ENCODE data around the gene UQCRFS1.
"Not testable (repeated sequence)": the region's sequence is repeated elsewhere in the genome, so short reads cannot be mapped to it uniquely, and the experiment has no call there.

UQCRFS1 gene

DNA sequence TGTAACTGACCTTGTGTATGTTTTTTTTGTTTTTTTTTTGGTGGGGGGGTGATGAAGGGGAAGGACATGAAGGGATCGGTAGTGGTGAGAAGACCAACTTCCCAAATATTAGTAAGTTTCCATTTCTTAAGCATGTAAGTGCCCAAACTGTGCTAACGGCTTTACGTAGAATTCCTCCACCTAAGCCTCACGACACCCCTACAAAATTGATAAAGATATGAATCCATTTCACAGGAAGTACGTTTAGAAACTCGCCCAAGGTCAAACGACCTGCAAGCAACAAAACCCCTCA lies 649 bp downstream of the UQCRFS1 start:
- H3K9ac ChIP-seq (ENCODE audit: low read length) = peak overlapping the region; percentile 91
- peak overlapping the region; percentile 89 for H3K4me3 ChIP-seq (ENCODE audit: low read length)
- H3K27me3 ChIP-seq (ENCODE audit: control insufficient read depth, insufficient read depth, low read length) = no peaks in the 10 kb centered on the region
- no peaks in the 10 kb centered on the region for H3K9me3 ChIP-seq (ENCODE audit: control insufficient read depth, low read depth, low read length)
- H3K27ac ChIP-seq (ENCODE audit: low read length) = peak overlapping the region; percentile 15
- peaks cover 8% of the 10 kb centered on the region for H3K36me3 ChIP-seq (ENCODE audit: control insufficient read depth, low read depth, low read length)
- H3K4me1 ChIP-seq (ENCODE audit: control insufficient read depth, low read depth, low read length) = peaks cover 24% of the 10 kb centered on the region

DNA sequence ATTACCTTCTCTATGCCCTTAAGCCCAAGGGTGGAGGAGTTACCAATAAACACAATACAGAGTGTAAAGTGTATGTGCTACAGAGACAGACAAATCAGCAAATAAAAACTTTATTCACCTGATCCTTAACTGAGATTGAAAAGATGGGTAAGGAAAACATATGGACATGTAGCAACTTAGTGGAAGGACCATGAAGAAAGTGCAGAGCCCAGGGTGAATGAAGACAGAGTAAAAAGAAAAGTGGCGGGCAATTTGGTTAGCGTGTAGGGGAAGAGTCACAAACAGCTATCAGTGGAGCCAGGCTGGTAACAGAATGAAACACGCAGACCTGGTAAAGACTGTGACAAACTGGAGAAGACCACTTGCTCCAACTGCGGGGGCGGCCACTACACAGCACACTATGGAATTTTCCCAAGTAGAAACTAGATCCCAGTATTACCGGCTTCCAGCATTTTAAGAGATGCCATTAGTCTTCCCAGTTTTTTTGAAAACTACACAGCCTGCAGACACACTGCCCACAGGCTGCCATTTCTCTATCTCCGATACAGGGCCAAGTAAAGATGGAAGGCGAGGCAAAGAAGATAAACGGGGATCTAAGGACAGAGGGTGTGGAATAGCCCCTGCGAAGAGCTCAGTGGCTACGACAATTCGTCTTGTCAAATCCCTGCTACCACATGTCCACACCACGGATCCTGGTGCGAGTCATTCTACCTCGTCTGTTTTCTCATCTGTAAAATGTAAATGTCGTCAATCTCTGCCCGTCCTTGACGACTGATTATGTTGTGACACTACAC lies 1.2 kb downstream of the UQCRFS1 start:
- Histone ChIP-seq H3K9ac (ENCODE audit: low read length) (peak overlapping the region; percentile 91), H3K4me1 (ENCODE audit: control insufficient read depth, low read depth, low read length) (peaks cover 24% of the 10 kb centered on the region), H3K9me3 (ENCODE audit: control insufficient read depth, low read depth, low read length) (no peaks in the 10 kb centered on the region), H3K4me3 (ENCODE audit: low read length) (peak overlapping the region; percentile 89), H3K36me3 (ENCODE audit: control insufficient read depth, low read depth, low read length) (peaks cover 12% of the 10 kb centered on the region), H3K27ac (ENCODE audit: low read length) (no peak overlapping the region), H3K27me3 (ENCODE audit: control insufficient read depth, insufficient read depth, low read length) (no peaks in the 10 kb centered on the region)

DNA sequence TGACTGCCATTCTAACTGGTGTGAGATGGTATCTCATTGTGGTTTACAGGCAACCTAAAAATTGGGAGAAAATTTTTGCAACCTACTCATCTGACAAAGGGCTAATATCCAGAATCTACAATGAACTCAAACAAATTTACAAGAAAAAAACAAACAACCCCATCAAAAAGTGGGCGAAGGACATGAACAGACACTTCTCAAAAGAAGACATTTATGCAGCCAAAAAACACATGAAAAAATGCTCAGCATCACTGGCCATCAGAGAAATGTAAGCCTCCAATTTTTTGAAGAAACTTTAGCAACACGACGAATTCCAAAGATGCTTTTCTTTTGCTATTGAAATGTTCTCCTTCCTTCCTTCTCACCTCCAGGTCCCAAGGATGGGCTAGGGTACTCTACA lies 1.9 kb downstream of the UQCRFS1 start:
- not testable (repeated sequence) for H3K9ac ChIP-seq (ENCODE audit: low read length); H3K27me3 ChIP-seq (ENCODE audit: control insufficient read depth, insufficient read depth, low read length); H3K27ac ChIP-seq (ENCODE audit: low read length); H3K9me3 ChIP-seq (ENCODE audit: control insufficient read depth, low read depth, low read length)
- H3K4me1 ChIP-seq (ENCODE audit: control insufficient read depth, low read depth, low read length) = peaks cover 24% of the 10 kb centered on the region
- H3K4me3 ChIP-seq (ENCODE audit: low read length) = peak overlapping the region; percentile 89
- peaks cover 18% of the 10 kb centered on the region for H3K36me3 ChIP-seq (ENCODE audit: control insufficient read depth, low read depth, low read length)

DNA sequence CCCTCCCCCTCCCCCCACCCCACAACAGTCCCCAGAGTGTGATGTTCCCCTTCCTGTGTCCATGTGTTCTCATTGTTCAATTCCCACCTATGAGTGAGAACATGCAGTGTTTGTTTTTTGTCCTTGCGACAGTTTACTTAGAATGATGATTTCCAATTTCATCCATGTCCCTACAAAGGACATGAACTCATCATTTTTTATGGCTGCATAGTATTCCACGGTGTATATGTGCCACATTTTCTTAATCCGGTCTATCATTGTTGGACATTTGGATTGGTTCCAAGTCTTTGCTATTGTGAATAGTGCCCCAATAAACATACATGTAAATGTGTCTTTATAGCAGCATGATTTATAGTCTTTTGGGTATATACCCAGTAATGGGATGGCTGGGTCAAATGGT lies 2.4 kb downstream of the UQCRFS1 start:
- not testable (repeated sequence) for H3K27ac ChIP-seq (ENCODE audit: low read length); H3K4me3 ChIP-seq (ENCODE audit: low read length); H3K9ac ChIP-seq (ENCODE audit: low read length); H3K27me3 ChIP-seq (ENCODE audit: control insufficient read depth, insufficient read depth, low read length); H3K9me3 ChIP-seq (ENCODE audit: control insufficient read depth, low read depth, low read length)
- Histone ChIP-seq H3K4me1 (ENCODE audit: control insufficient read depth, low read depth, low read length) (peaks cover 24% of the 10 kb centered on the region), H3K36me3 (ENCODE audit: control insufficient read depth, low read depth, low read length) (peaks cover 21% of the 10 kb centered on the region)

DNA sequence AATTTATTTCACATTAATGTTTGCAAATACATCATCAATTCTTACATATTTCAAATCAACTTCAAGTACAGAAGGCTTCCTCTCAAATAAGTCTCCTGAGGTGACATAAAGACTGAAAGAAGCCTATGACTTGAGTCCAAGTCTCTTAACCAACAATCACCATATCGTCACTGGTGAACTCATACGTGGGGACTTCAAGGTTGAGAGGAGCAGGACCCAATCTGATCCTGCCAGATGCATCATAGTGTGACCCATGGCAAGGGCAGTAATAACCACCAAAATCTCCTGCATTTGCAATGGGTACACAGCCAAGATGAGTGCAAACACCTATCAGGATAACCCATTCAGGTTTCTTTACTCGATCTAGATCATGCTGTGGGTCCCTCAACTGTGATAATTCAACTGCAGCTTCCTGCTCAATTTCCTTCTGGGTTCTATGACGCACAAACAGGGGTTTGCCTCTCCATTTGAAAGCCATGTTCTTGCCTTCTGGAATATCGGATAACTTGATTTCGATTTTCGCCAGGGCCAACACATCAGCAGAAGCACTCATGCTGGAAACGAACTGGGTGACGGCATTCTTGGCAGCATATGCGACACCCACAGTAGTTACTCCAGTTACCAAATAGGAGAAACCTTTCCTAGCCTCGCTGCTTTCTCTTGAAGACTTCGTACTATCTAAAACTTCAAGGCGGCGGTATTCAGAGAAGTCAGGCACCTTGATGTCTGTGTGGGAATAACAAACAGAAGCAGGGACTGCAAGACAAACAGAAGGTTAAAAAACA lies 5.4 kb downstream of the UQCRFS1 start:
- H3K27ac ChIP-seq (ENCODE audit: low read length); H3K27me3 ChIP-seq (ENCODE audit: control insufficient read depth, insufficient read depth, low read length); H3K9ac ChIP-seq (ENCODE audit: low read length); H3K4me3 ChIP-seq (ENCODE audit: low read length); H3K9me3 ChIP-seq (ENCODE audit: control insufficient read depth, low read depth, low read length): not testable (repeated sequence)
- peaks cover 21% of the 10 kb centered on the region for H3K36me3 ChIP-seq (ENCODE audit: control insufficient read depth, low read depth, low read length)
- H3K4me1 ChIP-seq (ENCODE audit: control insufficient read depth, low read depth, low read length) = peaks cover 18% of the 10 kb centered on the region

DNA sequence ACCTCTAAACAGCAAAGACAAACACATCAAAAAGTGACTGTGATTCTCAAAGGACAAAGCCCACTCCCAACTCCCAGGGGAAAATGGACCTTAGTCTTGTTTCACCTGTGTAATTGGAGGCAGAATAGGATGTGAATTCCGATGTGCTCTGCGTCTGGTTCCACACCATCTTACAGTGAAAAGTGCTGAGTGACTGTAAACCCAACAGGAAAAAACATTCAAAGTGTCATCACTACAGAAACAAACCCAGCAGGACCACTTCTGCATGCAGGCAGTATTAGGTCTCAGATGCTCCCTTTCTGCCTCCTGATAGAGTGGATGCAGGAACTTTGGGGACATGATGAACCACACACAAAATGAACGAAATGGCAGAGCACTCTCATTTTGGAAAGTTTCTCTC lies 6.5 kb downstream of the UQCRFS1 start:
- Histone ChIP-seq H3K9me3 (ENCODE audit: control insufficient read depth, low read depth, low read length) (no peaks in the 10 kb centered on the region), H3K36me3 (ENCODE audit: control insufficient read depth, low read depth, low read length) (peaks cover 21% of the 10 kb centered on the region), H3K9ac (ENCODE audit: low read length) (no peak overlapping the region), H3K27ac (ENCODE audit: low read length) (no peak overlapping the region), H3K4me3 (ENCODE audit: low read length) (no peak overlapping the region), H3K4me1 (ENCODE audit: control insufficient read depth, low read depth, low read length) (peaks cover 14% of the 10 kb centered on the region), H3K27me3 (ENCODE audit: control insufficient read depth, insufficient read depth, low read length) (no peaks in the 10 kb centered on the region)

DNA sequence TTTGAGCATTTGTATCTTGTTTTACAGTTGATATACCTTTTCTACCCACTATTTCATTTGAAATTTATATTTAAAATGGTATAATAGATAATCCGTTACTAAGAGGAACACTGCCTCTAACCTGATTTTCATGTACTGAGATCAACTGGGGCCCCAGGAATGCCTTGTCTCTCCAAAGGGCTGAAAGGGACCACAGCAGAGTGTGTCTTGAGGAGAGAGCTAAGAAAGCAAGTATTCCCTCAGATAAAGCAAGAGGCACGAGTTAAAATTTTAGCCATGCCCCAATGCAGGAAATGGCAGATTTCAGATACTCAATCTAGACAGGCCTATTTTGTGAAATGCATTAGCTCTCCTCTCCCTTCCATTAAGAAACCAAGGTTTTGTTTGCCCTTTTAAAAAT lies 10.7 kb downstream of the UQCRFS1 start:
- Histone ChIP-seq H3K9me3 (ENCODE audit: control insufficient read depth, low read depth, low read length) (no peaks in the 10 kb centered on the region), H3K9ac (ENCODE audit: low read length) (no peak overlapping the region), H3K36me3 (ENCODE audit: control insufficient read depth, low read depth, low read length) (peaks cover 13% of the 10 kb centered on the region), H3K27ac (ENCODE audit: low read length) (no peak overlapping the region), H3K4me1 (ENCODE audit: control insufficient read depth, low read depth, low read length) (no peaks in the 10 kb centered on the region), H3K27me3 (ENCODE audit: control insufficient read depth, insufficient read depth, low read length) (no peaks in the 10 kb centered on the region), H3K4me3 (ENCODE audit: low read length) (no peak overlapping the region)

DNA sequence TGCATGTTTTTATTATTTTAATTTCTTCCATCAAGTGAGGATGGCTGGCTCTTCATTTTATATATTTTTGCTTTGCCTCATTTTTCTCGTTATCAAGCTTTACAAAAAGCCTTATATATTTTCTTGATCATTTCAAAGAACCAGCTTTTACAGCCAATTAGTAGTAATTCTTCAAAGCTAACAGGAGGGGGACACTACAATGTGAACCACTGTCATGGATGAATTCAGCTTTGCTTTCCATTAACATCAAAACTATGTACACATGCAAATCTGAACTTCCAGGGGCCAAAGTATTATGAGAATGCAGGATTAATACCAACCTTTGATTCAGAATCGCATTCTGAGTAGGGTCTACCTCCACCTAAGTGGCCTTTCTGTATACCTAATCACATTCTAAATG lies 11.1 kb downstream of the UQCRFS1 start:
- no peak overlapping the region for H3K27ac ChIP-seq (ENCODE audit: low read length)
- H3K9me3 ChIP-seq (ENCODE audit: control insufficient read depth, low read depth, low read length) = no peaks in the 10 kb centered on the region
- peaks cover 10% of the 10 kb centered on the region for H3K36me3 ChIP-seq (ENCODE audit: control insufficient read depth, low read depth, low read length)
- no peak overlapping the region for H3K9ac ChIP-seq (ENCODE audit: low read length)
- H3K4me1 ChIP-seq (ENCODE audit: control insufficient read depth, low read depth, low read length) = no peaks in the 10 kb centered on the region
- H3K4me3 ChIP-seq (ENCODE audit: low read length) = no peak overlapping the region
- H3K27me3 ChIP-seq (ENCODE audit: control insufficient read depth, insufficient read depth, low read length) = no peaks in the 10 kb centered on the region

DNA sequence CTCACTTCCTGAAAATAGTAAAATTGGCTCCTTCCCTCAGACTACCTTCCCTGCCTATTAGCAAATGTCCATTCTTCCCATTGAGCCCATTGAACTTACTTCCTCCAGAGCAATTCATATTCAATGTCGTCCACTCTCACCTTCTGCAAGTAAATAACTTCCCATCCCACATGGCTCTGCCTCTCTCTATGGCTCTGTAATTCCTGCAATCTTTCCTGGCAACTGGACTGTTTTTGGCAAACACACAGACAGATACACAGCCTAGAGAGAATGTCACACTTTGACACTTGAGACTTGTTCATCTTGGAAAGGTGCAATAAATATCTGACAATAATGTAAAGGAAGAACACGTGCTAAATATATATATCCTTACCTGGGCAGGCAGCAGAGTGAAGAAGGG lies 18.3 kb downstream of the UQCRFS1 start:
- no peak overlapping the region for H3K9ac ChIP-seq (ENCODE audit: low read length)
- H3K27ac ChIP-seq (ENCODE audit: low read length) = no peak overlapping the region
- H3K4me1 ChIP-seq (ENCODE audit: control insufficient read depth, low read depth, low read length) = peaks cover 8% of the 10 kb centered on the region
- no peaks in the 10 kb centered on the region for H3K36me3 ChIP-seq (ENCODE audit: control insufficient read depth, low read depth, low read length)
- no peak overlapping the region for H3K4me3 ChIP-seq (ENCODE audit: low read length)
- no peaks in the 10 kb centered on the region for H3K9me3 ChIP-seq (ENCODE audit: control insufficient read depth, low read depth, low read length)
- no peaks in the 10 kb centered on the region for H3K27me3 ChIP-seq (ENCODE audit: control insufficient read depth, insufficient read depth, low read length)

DNA sequence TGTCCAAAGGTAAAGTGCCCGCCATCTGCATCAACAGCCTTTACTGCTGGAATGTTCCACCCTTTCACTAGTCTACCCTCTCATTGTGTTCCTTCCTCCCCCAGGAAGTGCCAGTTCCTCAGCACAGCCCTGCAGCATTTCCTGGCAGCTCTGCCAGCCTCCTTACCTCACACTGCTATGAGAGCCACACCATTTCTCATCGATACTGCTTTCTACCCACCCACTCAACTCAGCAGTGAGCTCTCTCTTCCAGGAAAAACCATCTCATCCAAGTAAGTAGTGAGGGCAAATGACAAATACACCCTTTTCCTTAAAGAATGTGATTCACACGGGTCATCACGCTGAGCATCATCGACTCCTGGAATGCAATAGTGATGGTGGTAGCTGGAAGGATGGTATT lies 19.8 kb downstream of the UQCRFS1 start:
- H3K36me3 ChIP-seq (ENCODE audit: control insufficient read depth, low read depth, low read length) = no peaks in the 10 kb centered on the region
- H3K9ac ChIP-seq (ENCODE audit: low read length) = no peak overlapping the region
- H3K9me3 ChIP-seq (ENCODE audit: control insufficient read depth, low read depth, low read length) = no peaks in the 10 kb centered on the region
- H3K4me3 ChIP-seq (ENCODE audit: low read length) = no peak overlapping the region
- no peaks in the 10 kb centered on the region for H3K27me3 ChIP-seq (ENCODE audit: control insufficient read depth, insufficient read depth, low read length)
- no peak overlapping the region for H3K27ac ChIP-seq (ENCODE audit: low read length)
- peaks cover 8% of the 10 kb centered on the region for H3K4me1 ChIP-seq (ENCODE audit: control insufficient read depth, low read depth, low read length)

DNA sequence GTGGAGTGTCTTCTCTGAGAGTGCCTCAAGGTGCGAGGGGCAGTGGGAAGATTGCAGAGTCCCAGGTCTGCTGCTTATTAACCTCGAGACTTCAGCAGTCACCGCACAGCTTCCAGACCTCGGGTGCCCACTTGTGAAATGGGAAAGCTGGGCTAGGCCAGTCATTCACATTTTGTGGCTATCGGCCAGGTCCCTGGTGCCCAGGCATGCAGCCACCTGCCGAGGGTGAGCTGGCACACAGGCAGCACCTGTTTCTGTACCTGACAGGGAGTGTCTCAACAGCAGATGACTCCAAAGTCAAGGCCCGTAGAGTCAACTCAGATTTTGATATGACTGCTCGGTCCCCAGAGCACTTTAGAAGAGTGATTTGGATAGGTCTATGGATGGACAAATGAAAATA lies 21.9 kb downstream of the UQCRFS1 start:
- no peaks in the 10 kb centered on the region for H3K36me3 ChIP-seq (ENCODE audit: control insufficient read depth, low read depth, low read length)
- no peak overlapping the region for H3K9ac ChIP-seq (ENCODE audit: low read length)
- no peak overlapping the region for H3K27ac ChIP-seq (ENCODE audit: low read length)

DNA sequence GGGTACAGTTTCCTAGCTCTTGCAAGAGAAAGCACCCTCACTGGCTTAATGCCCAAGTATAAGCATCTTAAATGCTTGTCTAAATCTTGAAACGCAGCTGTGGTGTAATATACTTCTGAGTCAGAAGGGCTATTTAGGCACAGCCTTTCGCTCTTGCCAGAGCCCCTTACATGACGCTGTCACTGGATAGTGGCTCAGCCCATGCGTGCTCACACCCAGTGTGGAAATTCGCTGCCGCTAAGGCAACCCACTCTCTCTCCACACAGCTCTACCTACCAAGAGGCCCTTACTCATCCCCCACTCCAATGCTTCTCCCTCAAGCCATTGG lies 24.0 kb downstream of the UQCRFS1 start:
- no peaks in the 10 kb centered on the region for H3K27me3 ChIP-seq (ENCODE audit: control insufficient read depth, insufficient read depth, low read length)
- H3K4me3 ChIP-seq (ENCODE audit: low read length) = no peak overlapping the region
- H3K4me1 ChIP-seq (ENCODE audit: control insufficient read depth, low read depth, low read length) = no peaks in the 10 kb centered on the region
- H3K9me3 ChIP-seq (ENCODE audit: control insufficient read depth, low read depth, low read length) = no peaks in the 10 kb centered on the region
- H3K27ac ChIP-seq (ENCODE audit: low read length) = no peak overlapping the region
- H3K9ac ChIP-seq (ENCODE audit: low read length) = no peak overlapping the region
- no peaks in the 10 kb centered on the region for H3K36me3 ChIP-seq (ENCODE audit: control insufficient read depth, low read depth, low read length)

More for the DNA sequence above, 21.9 kb downstream of the UQCRFS1 start:
- Histone ChIP-seq H3K9me3 (ENCODE audit: control insufficient read depth, low read depth, low read length) (no peaks in the 10 kb centered on the region), H3K4me1 (ENCODE audit: control insufficient read depth, low read depth, low read length) (peaks cover 8% of the 10 kb centered on the region), H3K4me3 (ENCODE audit: low read length) (no peak overlapping the region), H3K27me3 (ENCODE audit: control insufficient read depth, insufficient read depth, low read length) (no peaks in the 10 kb centered on the region)

Measured in iPS-18a (cell line).